PC-3 (cell line): Measurements from ENCODE around the gene NSG2.

Experiments used
- CTCF ChIP-seq: fragments of 300-600 bp; sonication (generic); conservative IDR thresholded peaks from 2 replicates; pipeline ENCODE4 v1.5.1; 2017; ENCODE audit warnings: antibody characterized with exemption, low read depth, mild to moderate bottlenecking, low read length
- EZH2 ChIP-seq: fragments of 300-600 bp; sonication (generic); IDR thresholded peaks from one replicate; pipeline ENCODE4 v1.6.1; 2017; ENCODE audit warnings: antibody characterized with exemption, mild to moderate bottlenecking, low read length; ENCODE audit not compliant: unreplicated experiment
- EZH2phosphoT487 ChIP-seq: fragments of 300-600 bp; sonication (generic); IDR thresholded peaks from 2 replicates; pipeline ENCODE4 v1.6.1; 2018; ENCODE audit warnings: mild to moderate bottlenecking, antibody characterized with exemption, low read length, borderline replicate concordance

DNA sequence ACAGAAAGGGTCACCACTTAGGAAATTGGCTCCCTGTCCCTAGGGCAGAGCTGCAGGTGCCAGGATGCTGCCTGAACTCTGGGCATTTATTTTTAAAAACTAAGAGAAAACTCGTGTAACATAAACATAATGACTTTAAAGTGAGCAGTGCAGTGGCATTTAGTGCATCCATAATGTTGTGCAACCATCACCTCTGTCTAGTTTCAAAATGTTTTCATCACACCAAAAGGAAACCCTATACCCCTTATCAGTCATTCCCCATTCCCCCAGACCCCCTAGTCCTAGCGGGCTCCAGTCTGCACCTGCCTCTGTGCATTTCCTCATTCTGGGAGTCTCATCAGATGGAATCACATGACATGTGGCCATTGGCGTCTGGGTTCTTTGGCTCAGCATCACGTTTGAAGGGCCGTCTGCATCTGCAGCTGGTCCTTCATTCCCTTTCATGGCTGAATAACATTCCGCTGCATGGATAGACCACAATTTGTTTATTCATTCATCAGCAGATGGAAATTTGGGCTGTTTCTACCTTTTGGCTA lies 55.8 kb downstream of the NSG2 start:
- TF ChIP-seq CTCF, result no peak
- TF ChIP-seq EZH2phosphoT487, result no peak
- no peak for TF ChIP-seq EZH2
